Body of pancreas (tissue), 4 donors: ENCODE measurements around the gene CSAD.

Experiments
- CTCF ChIP-seq, 7 experiments: fragments of 450-650 bp in 4 of 7; fragments of 200-600 bp in 3 of 7; sonication (generic) in 3 of 7; IDR thresholded peaks; one replicate each; pipeline ENCODE4 v1.5.1; 2016 to 2019; ENCODE audit warnings: antibody characterized with exemption in 7 of 7
- POLR2A ChIP-seq, 3 donors: fragments of 450-650 bp; IDR thresholded peaks; one replicate each; pipeline ENCODE4 v1.6.1; 2016; ENCODE audit warnings: antibody characterized with exemption in 3 of 3, mild to moderate bottlenecking in 2 of 3

GRCh38 chr12:53190108-53190729 lies 9.5 kb upstream of the CSAD start:
- peak; percentile 53 to 73 (median 67) for TF ChIP-seq CTCF (IDR thresholded peaks at IDR 0.05)
- TF ChIP-seq POLR2A (IDR thresholded peaks at IDR 0.05) = peak in 1 of 3 donors; percentile 7
